T-helper 1 cell (primary cell): ENCODE results near the gene SNF8.

Experiments used
- DNase-seq, 5 donors: peaks; one replicate each; pipeline ENCODE4 v3.0.0-alpha.2; 2012 to 2020

The SNF8 gene

GRCh38 chr17:48883171-48883570, 61.5 kb downstream of the SNF8 start:
- no peak for DNase-seq

- no peak for DNase-seq
Observed at GRCh38 chr17:48882272-48882671, 62.4 kb downstream of the SNF8 start.
